Endothelial cell (in vitro differentiated cells): ENCODE measurements around the gene RPS29. TPM values are rescaled to one million over a fixed set of nuclear protein-coding genes. Genes with fewer than 3 reads are reported as not detected.
A peak's percentile ranks its signal among the peaks of the same experiment; 100 is the strongest.

Source experiments
- DNase-seq: peaks from one replicate; pipeline ENCODE4 v3.0.0; 2021; ENCODE audit warnings: low spot score
- H3K27ac Mint-ChIP-seq: one replicate; pipeline ENCODE4 v1.8.0; 2021; ENCODE audit warnings: mixed read lengths, inconsistent platforms; ENCODE audit not compliant: unreplicated experiment
- H3K27me3 Mint-ChIP-seq: one replicate; pipeline ENCODE4 v1.8.0; 2021; ENCODE audit warnings: mild to moderate bottlenecking, moderate library complexity, mixed read lengths, inconsistent platforms; ENCODE audit not compliant: unreplicated experiment
- H3K36me3 Mint-ChIP-seq: one replicate; pipeline ENCODE4 v1.8.0; 2021; ENCODE audit warnings: mild to moderate bottlenecking, low read depth, mixed read lengths, inconsistent platforms; ENCODE audit not compliant: unreplicated experiment
- H3K4me1 Mint-ChIP-seq: one replicate; pipeline ENCODE4 v1.8.0; 2021; ENCODE audit warnings: mild to moderate bottlenecking, mixed read lengths, inconsistent platforms; ENCODE audit not compliant: unreplicated experiment
- H3K4me3 Mint-ChIP-seq: one replicate; pipeline ENCODE4 v1.8.0; 2021; ENCODE audit warnings: mild to moderate bottlenecking, mixed read lengths, inconsistent platforms; ENCODE audit not compliant: unreplicated experiment
- H3K9me3 Mint-ChIP-seq: one replicate; pipeline ENCODE4 v1.8.0; 2021; ENCODE audit warnings: mixed read lengths, inconsistent platforms; ENCODE audit not compliant: unreplicated experiment
- total RNA-seq: library from RNA; stranded (reverse); fragmentation: NEBNext Ultra II Directional; extraction: Animal tissue kit (Norgen Biotek cat#: 25700); gene quantifications from one replicate; pipeline ENCODE4 v1.2.1, GENCODE V29; 2021; ENCODE audit not compliant: unreplicated experiment
- TF ChIP-seq, protein P1 (sequence below): fragments of 200-600 bp; sonication (generic); IDR thresholded peaks from one replicate; pipeline ENCODE4 v1.5.0; 2021; ENCODE audit warnings: antibody characterized with exemption; ENCODE audit not compliant: unreplicated experiment

Gene RPS29
- total RNA-seq, 1 donor from 2014 or later = 2,246 TPM

DNA sequence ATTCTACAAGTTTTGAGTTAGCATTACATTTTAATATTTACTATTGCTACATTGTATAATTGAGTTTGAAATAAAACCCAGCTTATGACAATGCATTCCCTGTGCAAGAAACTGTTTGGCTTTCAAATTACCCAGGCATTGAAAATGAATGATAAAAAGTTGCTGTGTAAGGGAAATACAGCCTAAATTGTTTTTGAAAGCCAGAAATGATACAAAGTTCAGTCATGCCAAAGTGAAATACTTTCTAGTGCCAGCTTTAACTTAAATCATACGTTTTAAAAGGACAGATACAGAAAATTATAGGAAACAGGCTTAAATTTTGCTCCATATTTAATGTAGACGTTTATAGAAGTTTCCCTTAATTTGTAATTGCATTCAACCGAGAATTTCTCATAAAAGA is 37.2 kb upstream of the RPS29 start:
- Mint-ChIP-seq H3K4me3 (peak overlapping the region; percentile 56), H3K27ac (no peak overlapping the region), H3K36me3 (peaks cover 18% of the 10 kb centered on the region), H3K9me3 (no peaks in the 10 kb centered on the region), H3K4me1 (peaks cover 16% of the 10 kb centered on the region), H3K27me3 (peaks cover 19% of the 10 kb centered on the region)
- TF ChIP-seq, protein P1, sequence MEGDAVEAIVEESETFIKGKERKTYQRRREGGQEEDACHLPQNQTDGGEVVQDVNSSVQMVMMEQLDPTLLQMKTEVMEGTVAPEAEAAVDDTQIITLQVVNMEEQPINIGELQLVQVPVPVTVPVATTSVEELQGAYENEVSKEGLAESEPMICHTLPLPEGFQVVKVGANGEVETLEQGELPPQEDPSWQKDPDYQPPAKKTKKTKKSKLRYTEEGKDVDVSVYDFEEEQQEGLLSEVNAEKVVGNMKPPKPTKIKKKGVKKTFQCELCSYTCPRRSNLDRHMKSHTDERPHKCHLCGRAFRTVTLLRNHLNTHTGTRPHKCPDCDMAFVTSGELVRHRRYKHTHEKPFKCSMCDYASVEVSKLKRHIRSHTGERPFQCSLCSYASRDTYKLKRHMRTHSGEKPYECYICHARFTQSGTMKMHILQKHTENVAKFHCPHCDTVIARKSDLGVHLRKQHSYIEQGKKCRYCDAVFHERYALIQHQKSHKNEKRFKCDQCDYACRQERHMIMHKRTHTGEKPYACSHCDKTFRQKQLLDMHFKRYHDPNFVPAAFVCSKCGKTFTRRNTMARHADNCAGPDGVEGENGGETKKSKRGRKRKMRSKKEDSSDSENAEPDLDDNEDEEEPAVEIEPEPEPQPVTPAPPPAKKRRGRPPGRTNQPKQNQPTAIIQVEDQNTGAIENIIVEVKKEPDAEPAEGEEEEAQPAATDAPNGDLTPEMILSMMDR = no peak
- DNase-seq = no peak

DNA sequence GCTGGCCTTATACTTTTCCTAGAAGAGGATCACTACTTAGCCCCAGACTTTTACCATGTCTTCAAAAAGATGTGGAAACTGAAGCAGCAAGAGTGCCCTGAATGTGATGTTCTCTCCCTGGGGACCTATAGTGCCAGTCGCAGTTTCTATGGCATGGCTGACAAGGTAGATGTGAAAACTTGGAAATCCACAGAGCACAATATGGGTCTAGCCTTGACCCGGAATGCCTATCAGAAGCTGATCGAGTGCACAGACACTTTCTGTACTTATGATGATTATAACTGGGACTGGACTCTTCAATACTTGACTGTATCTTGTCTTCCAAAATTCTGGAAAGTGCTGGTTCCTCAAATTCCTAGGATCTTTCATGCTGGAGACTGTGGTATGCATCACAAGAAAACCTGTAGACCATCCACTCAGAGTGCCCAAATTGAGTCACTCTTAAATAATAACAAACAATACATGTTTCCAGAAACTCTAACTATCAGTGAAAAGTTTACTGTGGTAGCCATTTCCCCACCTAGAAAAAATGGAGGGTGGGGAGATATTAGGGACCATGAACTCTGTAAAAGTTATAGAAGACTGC is 35.9 kb upstream of the RPS29 start:
- Mint-ChIP-seq H3K27me3 (peaks cover 21% of the 10 kb centered on the region), H3K9me3 (no peaks in the 10 kb centered on the region), H3K36me3 (peaks cover 19% of the 10 kb centered on the region), H3K4me1 (peaks cover 20% of the 10 kb centered on the region), H3K4me3 (peak overlapping the region; percentile 94), H3K27ac (peak overlapping the region; percentile 63)
- TF ChIP-seq, protein P1 = no peak
- DNase-seq = no peak

DNA sequence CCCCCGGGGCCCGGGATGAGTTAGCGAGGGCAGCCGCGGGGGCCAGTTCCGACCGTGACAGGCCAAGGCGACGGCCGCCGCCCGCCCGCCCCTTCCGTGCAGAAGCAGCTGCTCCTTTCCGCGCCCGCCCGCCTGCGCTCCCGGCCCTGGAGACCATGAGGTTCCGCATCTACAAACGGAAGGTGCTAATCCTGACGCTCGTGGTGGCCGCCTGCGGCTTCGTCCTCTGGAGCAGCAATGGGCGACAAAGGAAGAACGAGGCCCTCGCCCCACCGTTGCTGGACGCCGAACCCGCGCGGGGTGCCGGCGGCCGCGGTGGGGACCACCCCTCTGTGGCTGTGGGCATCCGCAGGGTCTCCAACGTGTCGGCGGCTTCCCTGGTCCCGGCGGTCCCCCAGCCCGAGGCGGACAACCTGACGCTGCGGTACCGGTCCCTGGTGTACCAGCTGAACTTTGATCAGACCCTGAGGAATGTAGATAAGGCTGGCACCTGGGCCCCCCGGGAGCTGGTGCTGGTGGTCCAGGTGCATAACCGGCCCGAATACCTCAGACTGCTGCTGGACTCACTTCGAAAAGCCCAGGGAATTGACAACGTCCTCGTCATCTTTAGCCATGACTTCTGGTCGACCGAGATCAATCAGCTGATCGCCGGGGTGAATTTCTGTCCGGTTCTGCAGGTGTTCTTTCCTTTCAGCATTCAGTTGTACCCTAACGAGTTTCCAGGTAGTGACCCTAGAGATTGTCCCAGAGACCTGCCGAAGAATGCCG is 35.1 kb upstream of the RPS29 start:
- Mint-ChIP-seq H3K4me3 (peak overlapping the region; percentile 98), H3K4me1 (peaks cover 20% of the 10 kb centered on the region), H3K9me3 (no peaks in the 10 kb centered on the region), H3K27ac (peak overlapping the region; percentile 63), H3K36me3 (peaks cover 17% of the 10 kb centered on the region), H3K27me3 (peaks cover 22% of the 10 kb centered on the region)
- peak; percentile 70 for DNase-seq
- TF ChIP-seq, protein P1 = no peak

DNA sequence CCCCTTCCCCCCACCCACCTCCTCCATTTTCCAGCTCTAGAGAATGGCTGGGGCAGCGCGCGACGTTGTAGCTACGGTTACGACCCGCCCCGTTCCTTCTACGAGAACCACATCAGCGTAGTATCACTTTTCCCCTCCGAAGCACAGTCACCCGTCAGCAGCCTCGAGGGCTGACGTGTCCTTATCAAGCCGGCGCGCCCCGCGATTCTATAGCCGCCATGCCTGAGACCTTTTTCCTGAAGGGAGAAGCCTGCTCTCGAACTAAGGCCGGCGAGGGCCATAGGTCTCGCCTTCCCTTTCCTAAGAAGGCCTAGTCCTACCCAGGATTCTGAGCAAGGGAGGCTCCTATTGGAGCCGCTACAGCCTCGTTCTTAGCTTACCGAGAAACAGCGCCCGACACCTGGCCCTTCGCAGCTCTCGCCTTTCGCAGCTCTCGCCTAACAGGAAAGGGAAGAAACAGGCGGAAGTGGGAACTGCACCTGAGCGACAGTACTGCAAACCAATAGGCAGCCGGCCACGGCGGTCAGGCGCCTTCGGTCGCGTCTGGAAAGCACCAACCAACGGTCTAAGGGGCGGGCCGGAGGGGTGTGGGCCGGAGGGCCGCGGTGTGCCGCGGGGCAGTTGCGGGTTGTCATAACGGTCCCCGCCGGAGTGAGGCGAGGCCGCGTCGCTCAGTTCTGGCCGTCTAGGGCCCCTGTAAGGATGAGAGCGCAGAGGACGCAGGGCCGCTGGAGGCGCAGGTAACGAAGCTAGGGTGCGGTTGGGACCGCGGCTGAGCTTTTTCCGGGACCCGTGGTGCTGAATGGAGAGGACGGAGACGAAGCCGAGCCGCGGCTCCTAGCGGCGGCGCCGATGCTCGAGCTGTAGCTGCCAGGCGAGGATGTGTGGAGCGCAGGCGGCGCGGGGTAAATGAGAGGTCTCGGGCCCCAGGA is 34.3 kb upstream of the RPS29 start, which contains the start of the genes MGAT2 and RPL36AL:
MGAT2 (plus strand) TSS at position 618 of the 932 bp plus-strand sequence. CDS start 470 bp downstream, outside the sequence.
RPL36AL (minus strand) TSS at position 445 of the 932 bp plus-strand sequence. CDS start 1,522 bp downstream, outside the sequence.
- Mint-ChIP-seq H3K9me3 (no peaks in the 10 kb centered on the region), H3K4me3 (peak within 1 kb of the TSS; percentile 98), H3K36me3 (peaks cover 17% of the 10 kb centered on the region), H3K4me1 (peaks cover 20% of the 10 kb centered on the region), H3K27me3 (peaks cover 22% of the 10 kb centered on the region), H3K27ac (peak within 1 kb of the TSS; percentile 98)
- DNase-seq = peak; percentile 98
- TF ChIP-seq, protein P1 = peak; percentile 8
